NCI-H2227 (cell line): ENCODE measurements around the gene SLC15A1.

Experiments
- DNase-seq: peaks from one replicate; lab custom pipeline; 2025; ENCODE audit not compliant: unreplicated experiment; lab: John Stamatoyannopoulos, UW

Gene SLC15A1

GRCh38 chr13:98752467-98753290 is at the start of gene SLC15A1:
Gene SLC15A1, minus strand, starts transcription at chr13:98752672. Its CDS starts 74 bp downstream, at chr13:98752598.
- no peak for DNase-seq

DNA sequence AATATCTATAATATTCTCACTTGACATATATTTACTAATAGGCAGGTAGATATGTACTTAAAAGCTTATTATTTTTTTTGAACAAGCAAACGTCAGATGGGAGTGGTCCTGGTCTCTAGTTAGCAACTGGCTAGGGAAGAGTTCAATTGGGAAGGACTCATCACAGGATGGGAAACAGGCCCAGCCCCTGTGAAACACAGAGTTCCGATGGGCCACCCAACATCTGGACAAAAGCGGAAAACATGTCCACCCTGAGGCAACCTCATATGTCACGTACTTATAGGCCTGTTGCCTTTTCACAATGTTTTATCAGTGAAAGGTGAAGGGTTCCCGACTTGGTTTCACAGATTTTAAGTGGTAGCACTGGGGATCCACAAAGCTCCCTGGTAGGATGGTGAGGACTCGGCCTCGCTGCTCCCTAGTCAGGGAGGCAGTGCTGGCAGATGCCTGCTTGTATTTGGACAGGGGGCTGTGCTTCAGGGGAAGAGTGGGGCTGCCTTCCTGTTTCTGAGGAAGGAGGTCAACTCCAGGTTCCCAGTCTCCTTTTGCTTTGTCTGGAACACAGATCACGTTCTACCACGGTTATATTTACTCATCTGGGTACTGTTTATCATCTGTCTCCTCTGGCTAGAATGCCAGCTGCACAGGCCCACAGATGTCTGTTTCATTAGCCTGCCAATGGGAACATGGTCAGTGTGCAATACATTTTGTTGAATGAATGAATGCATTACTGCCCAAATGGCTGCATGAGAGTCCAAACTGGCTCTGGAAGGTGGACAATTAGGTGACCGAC is 49.4 kb upstream of the SLC15A1 start:
- no peak for DNase-seq

- DNase-seq, result no peak
These were observed 47.6 kb upstream of the SLC15A1 start for GRCh38 chr13:98800078-98800477.

DNA sequence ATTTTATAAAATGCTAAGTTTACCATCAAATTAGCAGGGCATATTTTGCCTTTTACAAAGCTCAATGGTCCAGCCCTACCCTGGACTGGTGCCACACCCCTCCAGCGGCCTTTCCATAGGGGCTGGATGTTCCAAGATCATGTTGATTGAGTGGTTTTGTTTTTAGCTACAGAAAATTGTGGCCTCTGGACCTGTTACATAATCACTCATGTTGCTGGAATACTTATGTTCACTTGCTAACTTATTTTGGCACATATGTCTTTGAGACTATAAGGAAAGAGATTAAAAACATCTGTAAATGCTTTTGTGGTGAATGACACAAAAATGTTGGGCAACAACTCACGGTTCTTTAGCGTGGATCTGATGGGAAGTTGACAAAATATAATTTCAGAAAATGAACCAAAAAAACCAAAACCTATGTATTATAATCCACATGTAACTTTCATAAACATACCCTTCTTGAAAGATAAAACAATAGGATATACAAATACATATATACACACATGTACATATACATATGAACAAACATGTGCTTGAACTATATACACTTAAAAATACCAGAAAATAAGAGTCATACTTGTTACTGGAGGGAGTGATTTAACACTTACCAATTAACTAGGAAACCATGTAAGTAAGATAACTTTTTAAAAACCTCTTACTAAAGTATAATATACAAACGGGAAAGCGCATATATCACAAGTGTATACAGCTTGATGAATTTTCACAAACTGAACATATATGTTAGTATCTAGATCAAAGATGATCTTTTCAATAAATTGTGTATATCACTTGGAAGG is 46.6 kb upstream of the SLC15A1 start:
- no peak for DNase-seq

- no peak for DNase-seq
These were observed 45.0 kb upstream of the SLC15A1 start for GRCh38 chr13:98797456-98797855.

DNA sequence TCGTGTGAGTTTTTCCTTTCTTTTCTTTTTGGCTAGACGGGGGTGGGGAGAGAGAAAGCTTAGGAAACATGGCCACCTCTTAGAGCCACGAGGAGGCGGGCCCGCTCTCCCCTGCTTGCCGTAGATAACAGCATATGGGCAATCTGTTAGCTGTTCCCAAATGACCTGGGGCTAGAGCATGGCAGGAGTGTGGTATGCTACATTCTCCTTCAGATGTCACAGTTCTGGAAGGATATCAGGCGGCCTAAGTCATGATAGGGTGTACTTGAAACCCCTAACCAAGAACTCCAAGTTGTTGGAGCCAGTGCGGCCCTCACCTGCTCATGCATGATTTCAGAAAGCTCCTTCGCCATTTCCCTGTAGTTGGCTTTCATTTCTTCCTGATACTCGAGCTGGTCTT is 44.3 kb upstream of the SLC15A1 start:
- no peak for DNase-seq

DNA sequence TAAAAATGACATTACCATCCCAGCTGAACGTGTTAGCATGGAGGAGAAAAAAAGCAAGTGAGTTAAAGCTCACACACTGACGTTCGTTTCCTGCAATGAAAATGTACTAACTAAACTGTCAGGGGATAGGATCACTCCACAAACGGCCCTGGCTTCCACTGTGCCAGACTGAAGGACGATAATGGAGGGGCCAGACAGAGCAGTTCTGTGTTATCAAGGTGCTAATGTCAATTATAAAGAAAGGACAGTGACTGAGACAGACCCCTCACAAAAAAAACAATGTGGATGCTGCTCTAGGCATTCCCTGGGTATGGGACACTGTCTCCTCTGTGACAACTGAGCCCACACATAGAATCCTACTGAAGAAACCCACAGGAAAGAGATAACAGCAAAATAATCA is 43.7 kb upstream of the SLC15A1 start:
- DNase-seq, result no peak

DNA sequence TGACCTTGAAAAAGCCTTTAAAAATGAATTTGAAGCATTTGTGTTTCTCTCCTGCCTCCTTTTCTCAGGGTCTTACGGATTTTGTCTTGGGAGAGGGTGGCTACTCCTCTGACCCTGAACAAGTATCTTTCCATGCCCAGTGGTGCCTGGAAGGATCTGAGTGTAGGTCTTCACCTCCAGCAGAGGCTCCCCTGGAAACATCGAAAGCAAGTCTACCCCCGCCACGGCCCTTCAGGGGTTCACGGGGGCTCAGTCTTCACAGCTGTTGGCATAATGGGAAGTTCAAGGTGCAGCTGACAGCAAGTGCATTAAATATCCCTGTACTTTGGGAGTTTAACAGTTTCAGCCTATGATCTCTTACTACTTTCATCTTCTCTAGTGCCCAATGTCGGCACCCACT is 42.7 kb upstream of the SLC15A1 start:
- no peak for DNase-seq

DNA sequence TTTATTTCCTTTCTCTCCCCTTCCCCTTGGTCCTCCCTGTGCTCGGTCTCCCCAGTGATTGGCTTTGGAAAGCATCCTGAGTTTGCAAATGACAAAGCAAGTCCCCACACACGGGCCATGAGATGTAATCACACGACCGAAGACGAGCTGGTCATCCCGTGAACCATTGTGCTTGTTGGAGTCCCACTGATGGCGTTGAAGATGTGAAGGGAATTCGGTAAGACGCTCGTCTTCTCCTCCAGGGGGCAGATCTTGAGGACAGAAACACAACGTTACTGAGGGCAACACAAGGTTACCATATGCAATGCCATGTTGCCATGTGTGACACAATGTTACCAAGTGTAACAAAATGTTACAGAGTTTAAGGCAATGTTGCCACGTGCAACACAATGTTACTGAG is 42.0 kb upstream of the SLC15A1 start:
- DNase-seq, result no peak

DNA sequence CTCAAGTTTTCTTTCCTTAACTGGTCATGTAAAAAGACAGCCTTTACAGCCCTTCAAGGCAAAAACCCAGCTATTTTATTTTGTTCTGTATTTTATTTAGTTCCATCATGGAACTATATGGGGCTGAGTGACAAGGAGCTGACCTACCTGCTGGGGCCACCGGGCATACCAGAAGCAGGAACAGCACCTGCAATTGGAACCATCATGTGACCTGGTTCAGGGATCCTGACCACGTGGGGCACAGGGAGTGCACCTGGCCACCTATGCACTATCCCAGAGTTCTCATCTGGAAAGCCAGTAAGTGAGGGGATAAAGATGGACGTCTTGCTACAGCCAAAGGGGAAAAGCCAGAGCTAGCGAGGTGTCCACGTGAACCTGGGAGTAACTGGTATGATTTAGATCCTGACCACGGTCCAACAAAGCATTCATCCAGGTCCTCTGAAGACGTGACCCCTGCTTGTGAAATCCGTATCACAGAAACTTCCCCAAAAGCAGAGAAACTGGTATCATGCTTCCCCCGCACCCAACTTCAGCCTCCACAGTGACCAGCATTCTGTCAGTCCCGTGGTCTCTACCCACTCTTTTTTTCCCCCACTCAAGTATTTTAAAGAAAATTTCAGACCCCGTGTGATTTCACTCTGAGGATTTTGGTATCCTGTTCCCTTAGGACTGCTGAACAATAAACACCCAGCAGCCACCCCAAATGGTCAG is 40.5 kb upstream of the SLC15A1 start:
- no peak for DNase-seq

- no peak for DNase-seq
These were observed 39.8 kb upstream of the SLC15A1 start for GRCh38 chr13:98792321-98792720.

- DNase-seq, result no peak
These were observed 39.1 kb upstream of the SLC15A1 start for GRCh38 chr13:98791611-98792010.

DNA sequence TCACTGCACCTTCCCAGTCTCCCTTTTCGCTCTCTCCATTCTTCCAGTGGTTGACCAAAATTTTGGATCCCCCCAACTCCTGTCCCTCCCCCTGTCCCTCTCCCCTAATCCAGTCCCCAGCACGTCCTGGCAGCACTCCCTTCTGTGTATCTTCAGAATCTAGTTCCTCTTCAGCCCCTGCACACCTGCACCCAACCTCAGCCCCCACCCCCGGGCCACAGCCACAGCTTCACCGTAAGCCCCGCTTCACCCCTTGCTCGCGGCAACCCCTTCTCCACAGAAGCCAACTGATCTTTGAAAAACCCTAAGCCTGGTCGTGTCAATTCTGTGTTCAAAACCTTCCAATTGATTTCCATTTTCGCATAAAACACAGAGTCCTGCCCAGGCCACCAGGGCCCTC is 35.5 kb upstream of the SLC15A1 start:
- DNase-seq, result no peak

- DNase-seq, result no peak
These were observed 34.7 kb upstream of the SLC15A1 start for GRCh38 chr13:98787173-98787572.

GRCh38 chr13:98786023-98786422 is 33.6 kb upstream of the SLC15A1 start:
- no peak for DNase-seq

GRCh38 chr13:98785405-98785804 is 32.9 kb upstream of the SLC15A1 start:
- no peak for DNase-seq

DNA sequence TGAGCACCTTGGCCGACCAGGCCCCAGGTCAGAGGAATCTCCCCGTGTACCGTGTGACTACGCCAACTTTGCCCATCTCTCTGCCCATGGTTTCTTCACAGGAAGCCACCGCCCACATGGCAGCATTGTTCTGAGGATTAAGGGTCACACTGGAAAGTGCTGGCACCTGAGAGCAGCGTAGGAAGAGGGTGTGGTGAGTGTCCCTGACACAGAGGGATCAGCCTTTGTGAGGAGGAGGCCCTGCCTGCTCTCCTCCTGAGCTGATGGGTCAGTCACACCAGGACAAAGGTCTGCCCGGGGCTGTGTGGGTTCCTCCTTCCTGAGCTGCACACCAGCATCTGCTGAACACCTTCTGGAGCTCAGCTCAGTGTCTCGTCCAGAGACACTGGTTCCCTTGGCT is 32.2 kb upstream of the SLC15A1 start:
- DNase-seq, result no peak

DNA sequence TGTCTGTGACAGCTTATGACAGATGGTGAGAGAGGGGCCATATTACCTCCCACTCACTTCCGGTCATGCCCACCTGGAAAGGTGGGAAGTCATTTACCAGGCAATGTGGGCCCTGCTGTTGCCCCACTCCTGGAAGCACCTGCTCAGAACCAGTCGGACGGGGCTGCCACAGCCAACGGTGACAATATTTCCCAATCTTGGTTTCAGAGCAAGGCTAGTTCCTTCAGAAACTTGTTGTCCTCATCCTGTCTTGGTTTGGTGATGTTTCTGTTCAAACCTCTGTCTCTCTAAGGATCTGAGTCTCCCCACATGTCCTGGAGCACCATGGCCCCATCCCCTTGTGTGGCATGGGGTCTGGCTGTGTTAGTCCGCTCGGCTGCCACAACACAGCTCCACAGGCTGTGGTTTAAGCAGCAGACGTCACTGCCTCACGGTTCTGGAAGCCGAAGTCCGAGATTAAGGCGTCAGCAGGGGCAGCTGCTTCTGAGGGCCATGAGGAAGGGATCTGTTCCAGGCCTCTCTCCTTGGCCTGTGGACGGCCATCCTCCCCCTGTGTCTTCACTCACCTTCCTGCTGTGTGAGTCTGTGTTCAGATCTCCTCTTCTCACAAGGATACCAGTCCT is 31.5 kb upstream of the SLC15A1 start:
- no peak for DNase-seq

GRCh38 chr13:98782654-98783053 is 30.2 kb upstream of the SLC15A1 start:
- no peak for DNase-seq

GRCh38 chr13:98781905-98782304 is 29.4 kb upstream of the SLC15A1 start:
- DNase-seq, result no peak
